Activated T-cell treated with anti-CD3 and anti-CD28 coated beads, Interleukin-2, amount 50 U/mL, for 48 hours (primary cell): Measurements from ENCODE around the gene ABHD14A.

ENCODE experiments used
- DNase-seq, 2 experiments: peaks; one replicate each; pipeline ENCODE4 v3.0.0-alpha.2; 2020

ABHD14A gene

DNA sequence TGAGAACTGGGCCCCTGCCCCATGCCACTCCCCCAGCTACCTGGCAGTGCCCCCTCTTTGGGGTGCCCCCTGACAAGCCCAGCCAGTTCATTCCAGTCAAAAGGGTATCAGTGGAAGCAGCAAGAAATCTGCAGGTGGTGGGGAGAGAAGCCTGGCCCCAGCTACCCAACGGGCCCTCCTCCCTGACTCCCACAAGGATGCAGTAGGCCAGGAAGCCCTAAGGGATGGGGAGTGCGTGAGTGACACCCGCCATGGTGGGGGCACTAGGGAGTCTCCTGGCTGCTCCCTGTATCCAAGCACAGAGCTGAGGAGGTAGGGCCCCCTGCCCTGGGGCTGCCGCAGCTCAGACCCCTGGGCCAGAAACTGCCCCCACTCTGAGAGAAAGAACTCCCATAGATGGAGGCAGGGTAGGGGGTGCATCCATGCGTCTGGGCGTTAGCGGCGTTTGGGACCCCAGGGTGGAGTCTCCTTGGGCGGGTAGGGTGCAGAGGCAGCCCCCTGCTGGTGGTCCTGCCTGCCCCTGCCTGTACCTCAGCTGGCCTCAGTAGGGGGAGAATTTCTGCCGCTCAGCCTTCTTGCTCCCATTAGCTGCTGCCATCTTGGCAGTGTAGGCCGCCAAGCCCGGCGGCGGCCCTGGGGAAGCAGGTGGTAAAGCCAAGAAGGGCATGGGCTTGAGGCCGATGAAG, 17.2 kb upstream of the ABHD14A start:
- no peak for DNase-seq

DNA sequence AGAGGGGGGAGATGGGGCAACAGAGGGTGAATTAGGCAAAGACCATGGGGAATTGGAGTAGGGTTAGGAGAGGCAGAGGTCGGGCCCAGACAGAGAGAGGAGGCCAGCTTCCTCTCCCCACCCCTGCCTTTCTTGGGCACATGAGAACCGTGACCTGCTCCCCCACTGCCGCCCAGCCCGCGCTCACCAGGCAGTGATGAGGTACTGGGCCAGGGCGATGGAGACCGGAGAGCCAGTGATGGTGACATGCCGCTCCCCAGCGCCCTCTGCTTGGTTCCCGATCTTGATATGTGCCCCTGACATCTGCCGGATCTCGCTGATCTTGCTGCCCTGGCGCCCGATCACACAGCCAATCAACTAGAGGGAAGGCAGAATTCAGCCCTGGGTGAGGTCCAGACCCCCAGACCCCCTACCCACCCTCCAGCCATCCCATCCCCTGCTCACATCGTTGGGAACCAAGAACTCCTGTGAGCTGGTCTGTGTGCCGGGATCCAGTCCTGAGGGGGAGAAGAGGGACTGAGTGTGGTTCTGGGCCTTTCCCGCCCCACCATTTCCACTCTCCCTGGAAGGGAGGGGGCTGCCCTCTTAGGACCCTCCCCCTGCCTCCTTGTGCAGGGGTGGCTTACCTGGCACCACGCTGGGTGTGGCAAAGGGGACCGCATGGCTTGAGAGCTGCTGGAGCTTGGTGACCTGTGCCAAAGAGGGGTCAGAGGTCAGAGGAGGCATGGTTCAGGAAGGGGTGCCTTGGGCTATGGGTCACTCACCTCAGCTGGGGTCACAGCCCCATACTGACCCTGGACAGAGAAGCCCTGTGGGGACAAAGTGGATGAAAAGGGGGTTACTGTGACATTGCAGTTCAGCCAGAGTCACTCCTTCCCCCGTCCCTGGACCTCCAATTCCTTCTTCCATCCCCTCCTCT, 16.0 kb upstream of the ABHD14A start:
- DNase-seq, result no peak

DNA sequence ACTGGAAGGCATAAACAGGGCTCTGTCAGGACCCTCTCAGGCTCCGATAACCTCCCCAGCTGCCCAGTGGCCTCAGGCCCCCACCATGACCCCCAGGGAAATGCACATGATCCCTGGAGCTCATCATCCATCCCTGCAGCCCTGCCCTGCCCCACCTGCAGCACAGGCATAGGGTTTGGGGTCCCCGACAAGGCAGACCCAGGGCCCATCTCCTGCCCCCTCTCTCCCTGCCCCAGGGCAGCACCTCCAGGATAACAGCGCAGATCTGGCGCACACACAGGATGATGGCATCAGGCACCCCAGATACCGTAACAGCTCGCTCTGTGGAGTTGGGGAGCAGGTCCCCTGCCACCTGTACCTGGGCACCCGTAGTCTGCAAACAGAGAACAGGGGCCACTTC, 15.2 kb upstream of the ABHD14A start:
- DNase-seq, result no peak

DNA sequence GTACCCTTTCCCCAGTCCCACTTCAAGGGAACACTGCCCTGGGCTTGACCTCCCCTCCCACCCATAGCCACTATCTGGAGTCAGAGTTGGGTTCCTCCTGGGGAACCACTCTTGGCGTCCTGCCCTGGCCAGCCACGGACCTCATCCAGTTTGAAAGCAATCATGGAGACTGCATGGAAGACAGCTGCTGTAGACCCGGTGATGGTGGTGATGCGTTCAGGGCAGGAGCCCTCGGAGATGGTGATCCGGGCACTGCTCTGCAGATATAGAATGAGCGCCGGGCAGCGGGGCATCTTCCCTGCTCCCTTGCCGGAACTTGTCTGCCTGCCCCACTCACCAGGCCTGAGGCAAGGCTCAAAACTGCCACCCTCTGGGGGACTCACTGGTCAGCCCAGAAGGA, 14.5 kb upstream of the ABHD14A start:
- DNase-seq, result no peak

DNA sequence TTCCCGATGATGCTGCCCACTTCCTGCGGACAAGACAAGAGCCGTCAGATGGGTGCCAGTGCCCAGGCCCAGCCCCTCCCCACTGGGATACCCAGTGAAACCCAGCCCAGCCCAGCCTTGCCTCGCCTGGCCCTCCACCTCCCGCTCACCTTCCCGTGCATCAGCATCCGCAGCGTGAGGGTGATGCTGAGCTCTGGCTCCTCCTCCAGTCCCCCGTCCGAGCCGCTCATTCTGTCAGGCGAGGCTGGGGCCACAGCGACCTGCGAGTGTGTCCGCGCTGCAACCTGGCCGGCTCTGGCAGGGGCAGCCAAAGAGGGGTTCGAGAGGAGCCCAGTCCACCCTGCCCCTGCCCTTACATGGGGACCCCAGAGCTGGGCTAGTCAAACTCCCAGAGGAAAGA, 13.9 kb upstream of the ABHD14A start:
- no peak for DNase-seq

DNA sequence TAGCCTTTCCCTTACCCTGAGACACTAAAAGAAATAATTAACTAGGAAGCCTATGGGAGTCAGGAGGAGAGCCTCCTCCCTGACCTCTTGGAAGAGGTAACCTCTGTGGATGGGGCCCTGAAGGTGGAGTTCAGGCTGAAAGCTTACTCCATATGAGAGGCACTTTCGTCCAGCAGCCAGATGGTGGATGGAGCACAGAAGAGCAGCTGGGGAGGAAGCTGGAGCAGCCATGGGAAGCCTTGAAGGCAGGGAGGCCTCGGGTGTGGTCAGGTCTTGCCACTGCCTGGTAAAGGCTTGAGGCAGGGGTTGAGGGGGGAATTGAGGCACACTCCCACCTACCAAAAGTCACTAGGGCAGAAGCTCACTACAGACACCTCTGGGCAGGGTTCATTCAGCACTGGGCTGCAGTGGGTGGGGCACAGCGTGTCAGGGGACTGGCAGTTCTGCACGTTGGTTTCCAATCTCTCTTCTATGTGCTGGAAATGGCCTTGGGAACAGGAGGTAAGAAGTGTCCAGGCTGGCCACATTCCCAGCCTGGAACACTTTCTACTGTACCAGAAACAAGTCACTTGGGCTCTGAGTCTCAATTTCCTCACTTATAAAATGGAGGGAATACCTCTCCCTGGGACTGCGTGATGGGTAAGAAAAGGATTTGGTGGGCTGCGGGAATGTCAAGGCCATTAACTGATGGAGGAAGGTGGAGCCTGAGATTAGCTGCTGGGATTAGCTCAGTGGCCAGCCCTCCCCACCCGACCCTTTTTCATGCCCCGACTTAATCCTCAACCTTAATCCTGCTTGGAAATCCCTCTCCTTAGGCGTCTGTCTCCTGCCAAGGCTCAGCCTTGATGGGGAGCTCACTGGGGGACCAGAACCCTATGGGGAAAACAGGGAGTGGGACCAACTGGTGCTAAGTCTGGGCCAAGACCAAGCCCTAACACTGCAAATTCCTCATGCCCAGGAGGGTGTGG, 13.0 kb upstream of the ABHD14A start:
- DNase-seq, result no peak

DNA sequence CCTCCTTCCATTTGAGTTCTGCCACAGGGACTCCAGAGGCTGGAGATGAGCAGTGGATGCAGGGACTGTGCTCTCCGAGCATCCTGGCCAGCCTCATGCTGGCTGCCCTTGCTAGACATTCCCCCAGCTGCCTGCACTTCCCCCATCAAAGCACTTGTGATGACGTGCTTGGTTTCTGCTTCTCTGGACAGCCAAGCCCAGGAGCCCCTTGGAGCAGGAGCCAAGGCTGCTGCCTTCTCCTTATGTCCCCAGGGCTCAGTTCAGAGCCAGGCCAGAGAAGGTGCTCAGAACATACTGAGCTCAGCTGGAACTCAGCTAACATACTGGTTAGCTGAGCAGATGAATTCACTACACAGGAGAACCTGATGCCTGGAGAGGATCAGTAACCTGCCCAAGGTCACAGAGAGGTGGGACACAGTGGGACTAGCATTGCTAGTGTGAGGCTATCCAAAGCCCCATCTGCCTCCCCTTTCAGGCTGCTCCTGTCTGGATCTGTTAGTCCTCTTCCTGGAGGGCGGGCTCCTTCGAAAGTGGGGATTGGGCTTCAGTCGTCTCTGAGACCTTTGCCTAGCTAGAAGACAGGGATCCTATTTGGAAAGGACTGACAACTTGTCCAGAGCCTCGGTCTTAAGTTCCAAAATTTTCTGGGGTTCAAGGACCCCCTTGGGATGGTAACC, 11.9 kb upstream of the ABHD14A start:
- DNase-seq, result no peak

DNA sequence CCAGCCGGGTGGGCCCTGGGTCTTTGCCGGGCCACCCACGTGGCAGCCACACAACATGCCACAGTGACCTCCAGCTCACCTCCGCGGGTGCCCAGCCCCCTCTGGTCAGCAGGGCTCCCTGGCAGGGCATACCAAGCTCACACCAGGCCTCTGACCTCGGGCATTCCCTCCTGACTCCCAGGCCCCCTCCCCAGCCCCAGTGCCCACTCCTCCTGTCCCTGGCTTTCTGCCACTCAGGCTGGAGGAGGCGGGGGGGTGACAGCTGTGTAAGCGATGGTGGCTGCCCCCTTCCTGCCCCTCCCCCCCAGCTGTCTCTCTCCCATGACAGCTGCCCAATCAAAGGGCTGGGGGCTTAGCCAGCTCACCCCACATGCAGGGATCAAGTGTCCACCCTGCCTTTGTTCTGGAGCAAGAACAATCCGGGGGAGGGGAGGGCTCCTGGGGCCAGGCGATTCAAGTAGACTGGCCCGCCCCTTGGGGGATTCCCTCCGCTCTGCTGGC, 10.9 kb upstream of the ABHD14A start:
- DNase-seq, result no peak

DNA sequence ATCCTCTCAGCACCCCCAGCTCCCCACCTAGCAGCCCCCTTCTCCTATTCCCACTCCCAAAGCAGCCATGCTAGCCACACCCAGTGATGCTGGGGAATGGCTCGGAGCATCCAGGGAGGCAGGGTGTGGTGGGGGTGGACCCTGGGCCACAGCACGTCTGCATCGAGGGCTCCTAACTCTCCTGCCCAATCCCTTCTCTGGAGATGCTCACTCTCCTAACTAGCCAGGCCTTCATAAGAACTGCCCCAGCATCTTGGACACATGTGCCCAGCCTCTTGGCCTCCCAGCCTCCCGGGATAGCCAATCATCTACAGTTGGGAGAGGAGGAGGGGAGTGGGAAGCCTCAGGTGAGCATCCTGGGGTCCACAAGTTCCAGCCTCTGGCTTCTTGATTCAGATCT, 10.3 kb upstream of the ABHD14A start:
- no peak for DNase-seq

DNA sequence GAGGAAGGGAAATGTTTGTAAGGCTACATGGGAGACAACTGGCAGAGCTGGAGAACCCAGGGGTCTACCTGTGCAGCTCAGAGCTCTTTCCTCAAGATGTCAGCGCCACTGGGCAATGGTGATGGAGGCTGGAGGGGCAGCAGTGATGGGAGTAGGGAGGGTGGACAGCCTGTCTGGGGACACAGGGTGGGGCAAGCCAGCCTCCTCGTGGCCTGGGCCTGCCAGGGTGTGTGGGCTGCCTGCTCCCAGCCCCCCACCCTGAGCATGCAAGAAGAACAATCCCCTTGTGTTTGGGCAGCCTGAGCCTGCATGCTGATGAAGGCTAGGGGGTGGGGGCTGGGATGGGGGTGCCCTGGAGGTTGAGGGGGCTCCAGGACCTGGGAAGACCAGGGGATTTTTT, 8.8 kb upstream of the ABHD14A start:
- no peak for DNase-seq

DNA sequence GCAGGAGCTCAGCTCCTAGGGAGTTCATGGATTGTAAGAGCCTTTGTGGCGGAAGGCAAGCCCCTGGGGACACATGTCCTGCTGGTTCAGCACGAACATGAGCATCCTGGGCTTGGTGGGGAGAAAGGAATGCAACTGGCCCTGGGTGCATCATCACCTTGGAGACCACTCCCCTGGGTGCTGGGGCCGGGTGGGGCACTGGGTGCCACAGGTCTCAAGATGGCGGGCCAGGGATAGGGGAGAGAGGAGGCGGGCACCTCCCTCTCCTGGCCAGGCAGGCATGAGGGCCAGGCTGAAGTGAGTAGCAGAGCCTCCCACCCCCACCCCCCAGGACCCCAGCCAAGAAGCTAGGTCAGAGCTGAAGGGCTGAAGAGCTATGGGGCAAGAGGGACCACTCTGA, 8.4 kb upstream of the ABHD14A start:
- no peak for DNase-seq

DNA sequence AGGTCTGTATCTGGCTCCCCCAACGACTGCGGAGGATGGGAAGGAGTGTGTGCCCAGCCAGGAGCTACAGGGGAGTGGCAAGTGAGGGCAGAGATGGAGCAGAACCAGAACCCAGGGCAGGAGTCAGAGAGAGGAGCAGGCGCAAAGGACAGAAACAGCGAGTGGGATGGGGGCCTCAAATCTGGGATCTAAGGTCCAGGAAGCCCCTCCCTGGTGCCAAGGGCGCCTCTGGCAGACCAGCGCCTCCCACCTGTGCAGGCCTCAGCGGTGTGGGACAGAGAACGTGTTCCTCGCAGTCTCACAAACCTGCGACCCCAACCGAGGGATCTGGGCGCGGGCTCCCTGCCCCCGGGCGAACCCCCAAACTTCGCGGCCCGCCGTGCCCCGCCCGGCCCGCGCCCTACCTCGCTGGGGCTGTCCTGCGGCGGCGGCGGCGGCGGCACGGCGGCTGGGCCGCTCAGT, 7.9 kb upstream of the ABHD14A start:
- no peak for DNase-seq

DNA sequence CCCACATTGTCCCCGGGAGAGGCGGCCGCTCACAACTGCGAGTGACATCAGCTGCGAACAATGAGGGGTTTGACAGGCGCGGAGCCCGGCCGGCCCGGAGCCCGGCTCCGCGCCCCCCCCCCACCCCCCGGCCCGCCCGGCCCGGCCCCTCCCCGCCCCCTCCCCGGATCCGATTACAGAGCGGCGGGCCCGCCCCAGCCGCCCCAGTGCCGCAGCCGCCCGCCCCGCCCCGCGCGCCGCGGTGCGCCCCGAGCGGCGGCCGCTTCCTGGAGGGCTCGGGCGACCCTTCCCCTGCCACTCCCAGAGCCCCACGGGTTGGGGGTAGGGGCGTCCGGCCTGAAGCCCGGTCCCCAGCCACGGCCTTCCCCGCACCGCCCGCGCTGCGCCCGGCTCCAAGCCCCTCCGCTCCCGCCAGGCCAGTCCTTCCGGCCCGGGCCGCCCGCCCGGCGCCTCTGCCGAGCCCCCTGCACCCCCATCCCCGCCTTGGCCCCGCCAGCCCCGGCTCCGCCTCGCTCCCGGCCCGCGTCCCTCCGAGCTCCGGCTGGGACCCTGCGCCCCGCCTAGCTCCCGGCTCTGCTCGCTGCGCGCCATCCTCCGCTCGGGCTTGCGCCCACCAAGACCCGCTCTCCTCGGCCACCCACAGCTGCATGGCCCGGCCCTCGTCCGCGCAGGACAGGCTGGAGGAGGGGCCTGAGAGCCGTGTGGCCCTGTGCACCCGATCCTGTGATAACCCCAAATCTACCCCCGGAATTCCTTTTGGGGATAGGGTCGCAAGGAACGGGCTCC, 7.3 kb upstream of the ABHD14A start, which contains the start of gene PCBP4:
TSS of gene PCBP4 (minus strand) at position 71 of the 786 bp plus-strand sequence. CDS start 6,214 bp downstream, outside the sequence.
- peak in 1 of 2 experiments; percentile 63 for DNase-seq

DNA sequence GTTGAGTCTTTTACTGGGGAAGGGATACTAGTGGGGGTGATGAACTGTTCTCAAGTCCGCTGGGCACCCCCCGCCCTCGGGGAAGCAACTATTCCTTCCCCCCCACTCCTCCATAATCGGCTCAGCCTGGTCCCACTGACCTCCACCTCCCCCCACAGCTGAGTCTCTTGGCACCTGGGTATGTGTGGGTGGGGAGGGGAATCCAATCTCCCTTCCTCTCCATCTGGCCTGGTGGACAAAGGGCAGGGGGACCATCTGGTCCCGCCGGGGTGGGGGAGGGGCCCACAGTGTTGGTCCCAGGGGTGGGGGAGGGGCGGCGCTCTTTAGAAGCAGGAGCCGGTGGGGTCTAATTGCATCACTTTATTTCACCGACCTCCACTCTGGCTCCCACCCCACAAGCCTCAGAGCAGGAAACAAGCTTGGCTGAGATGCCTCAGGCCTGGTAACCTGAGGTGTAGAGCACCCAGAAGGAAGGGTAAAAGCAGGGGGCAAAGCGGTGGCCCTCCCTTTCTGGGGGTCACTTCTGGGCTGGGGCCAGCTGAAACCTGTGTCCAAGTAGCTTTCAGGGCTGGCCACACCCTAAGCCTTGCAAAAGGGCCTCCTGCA, 6.6 kb upstream of the ABHD14A start:
- DNase-seq, result no peak

DNA sequence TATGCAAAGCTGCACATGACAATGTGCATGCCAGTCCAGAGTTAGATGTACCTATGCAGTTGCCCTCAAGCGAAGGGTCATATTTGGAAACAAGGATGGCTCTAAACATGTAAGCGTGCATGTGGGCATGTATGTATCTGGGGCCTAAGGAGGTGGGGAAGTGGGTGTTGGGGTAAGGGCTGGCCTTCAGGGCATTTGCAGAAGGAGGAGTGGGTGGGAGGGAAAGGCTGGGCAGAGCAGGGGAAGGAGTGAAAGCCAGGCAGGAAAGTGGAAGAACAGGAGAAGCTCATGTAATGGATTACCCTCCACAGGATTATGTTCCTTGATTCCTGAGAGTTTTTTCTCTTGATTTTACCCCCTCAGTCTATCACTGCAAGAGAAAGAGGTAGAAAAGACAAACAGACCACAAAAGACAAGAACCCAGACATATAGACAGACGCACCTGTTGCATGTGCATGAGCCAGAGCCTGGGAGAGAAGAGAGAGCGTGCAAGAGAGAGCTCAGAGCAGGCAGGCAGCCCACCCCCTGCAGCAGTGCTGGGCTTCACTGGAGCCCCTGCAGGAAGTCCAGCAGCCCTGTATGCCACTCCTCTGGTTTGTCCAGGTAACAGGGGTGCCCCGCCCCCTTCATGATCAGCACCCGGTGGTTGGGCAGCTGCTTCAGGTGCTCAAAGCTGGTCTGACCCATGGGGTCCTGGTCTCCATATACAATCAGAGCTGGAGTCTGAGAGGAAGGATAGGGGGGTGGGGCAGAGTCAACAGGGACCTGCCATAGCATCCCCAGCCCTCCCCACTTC, 5.8 kb upstream of the ABHD14A start:
- no peak for DNase-seq

DNA sequence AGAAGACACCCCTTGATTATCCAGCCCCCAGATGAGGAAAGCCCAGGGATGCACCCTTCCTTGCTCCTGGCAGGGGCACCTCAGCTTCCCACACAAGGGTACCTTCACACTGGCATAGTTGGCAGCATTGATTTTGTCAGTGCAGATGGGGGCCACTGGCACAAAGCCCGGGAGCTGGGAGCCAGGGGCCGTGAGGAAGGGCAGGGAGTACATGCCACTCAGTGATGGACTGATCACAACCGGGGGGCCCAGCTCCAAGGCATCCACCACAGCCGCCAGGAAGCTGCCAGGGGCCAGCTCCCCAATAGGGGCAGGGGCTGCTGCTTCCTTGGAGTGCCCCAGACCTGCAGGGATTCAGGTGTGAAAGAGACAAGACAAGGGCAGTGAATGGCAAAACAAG, 5.0 kb upstream of the ABHD14A start:
- no peak for DNase-seq

DNA sequence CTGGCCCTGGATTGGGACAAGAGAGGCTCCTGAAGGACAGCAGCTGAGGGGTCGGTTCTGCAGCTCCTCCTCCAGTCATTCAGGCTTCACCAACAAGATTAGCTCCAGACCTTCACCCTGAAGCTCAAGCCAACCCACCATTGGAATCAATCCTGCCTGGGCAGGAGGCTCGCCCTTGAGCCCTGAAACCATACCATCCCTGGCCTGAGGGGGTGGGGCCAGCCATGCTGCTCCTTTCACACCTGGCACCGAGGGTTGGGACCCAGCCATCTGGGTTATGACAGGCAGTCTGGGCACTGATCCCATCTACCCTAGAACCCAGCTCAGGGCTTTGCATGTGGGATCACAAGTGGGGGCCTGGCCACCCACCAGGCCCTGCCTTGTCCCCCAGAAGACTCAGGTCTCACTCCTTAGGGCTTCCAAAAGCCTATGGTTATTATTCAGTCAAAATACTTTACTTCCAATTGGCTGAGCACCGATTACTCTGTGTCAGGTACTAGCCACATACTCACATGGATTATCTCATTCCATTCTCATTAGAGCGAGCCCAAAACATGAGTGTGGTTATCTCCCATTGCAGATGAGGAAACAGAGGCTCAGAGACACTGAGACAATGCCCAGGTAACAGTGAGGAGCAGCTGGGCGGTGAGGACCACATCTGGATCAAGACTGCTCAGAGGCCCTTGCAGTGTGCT, 4.1 kb upstream of the ABHD14A start:
- DNase-seq, result no peak

DNA sequence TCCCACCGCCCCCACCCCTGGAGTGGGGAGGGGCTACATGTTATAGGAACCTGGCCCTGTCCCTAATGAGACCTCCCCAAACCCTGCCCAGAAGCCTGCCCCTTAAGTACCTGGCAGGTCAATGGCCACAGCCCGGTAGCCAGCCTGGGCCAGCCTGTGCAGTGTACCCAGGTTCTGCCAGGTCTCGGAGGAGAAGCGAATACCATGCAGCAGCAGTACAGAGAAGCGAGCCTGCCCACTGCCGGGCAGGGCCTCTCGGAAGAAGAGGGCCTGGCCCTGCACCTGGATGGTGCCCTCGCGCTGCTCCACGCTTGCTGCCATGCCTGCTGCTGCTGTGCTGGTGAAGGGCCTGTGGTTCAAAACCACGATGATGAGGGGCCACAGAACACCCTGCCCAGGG, 3.5 kb upstream of the ABHD14A start:
- no peak for DNase-seq

DNA sequence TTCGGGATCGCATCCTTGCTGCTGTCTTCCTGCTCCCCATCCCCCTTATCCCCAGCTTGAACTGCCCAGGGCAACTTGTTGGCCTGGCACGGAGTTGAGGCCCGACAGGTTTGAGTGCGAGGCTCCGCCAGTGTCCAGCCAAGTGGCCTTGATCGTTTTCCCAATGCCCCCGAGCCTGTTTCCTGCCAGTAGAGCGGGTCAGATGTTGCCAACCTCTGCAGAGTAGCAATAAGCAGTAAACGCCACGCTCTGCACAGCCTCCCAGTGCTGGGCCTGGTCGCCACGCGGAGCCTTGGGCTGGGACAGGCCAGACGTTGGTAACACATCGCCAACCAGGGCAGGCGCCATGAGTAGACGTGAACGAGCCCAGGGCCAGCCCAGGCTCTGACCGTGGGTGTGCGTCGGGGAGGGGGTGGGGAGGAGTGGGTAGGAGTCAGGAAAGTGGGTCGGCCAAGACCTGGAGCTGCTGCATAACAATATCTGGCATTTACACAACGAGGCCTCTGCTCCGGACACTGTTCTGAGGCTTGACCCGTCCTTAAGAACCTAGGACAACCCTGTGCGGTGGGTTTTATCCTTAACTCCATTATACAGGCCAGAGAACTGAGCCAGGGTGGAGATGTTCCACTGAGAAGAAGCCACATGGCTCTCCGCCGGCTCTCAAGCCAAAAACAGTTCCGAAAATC, 444 bp upstream of the ABHD14A start:
- DNase-seq, result no peak
